Measurements from ENCODE around the gene SYNGR4.
"Not testable (repeated sequence)": the region's sequence is repeated elsewhere in the genome, so short reads cannot be mapped to it uniquely, and the experiment has no call there.

Gene SYNGR4

DNA sequence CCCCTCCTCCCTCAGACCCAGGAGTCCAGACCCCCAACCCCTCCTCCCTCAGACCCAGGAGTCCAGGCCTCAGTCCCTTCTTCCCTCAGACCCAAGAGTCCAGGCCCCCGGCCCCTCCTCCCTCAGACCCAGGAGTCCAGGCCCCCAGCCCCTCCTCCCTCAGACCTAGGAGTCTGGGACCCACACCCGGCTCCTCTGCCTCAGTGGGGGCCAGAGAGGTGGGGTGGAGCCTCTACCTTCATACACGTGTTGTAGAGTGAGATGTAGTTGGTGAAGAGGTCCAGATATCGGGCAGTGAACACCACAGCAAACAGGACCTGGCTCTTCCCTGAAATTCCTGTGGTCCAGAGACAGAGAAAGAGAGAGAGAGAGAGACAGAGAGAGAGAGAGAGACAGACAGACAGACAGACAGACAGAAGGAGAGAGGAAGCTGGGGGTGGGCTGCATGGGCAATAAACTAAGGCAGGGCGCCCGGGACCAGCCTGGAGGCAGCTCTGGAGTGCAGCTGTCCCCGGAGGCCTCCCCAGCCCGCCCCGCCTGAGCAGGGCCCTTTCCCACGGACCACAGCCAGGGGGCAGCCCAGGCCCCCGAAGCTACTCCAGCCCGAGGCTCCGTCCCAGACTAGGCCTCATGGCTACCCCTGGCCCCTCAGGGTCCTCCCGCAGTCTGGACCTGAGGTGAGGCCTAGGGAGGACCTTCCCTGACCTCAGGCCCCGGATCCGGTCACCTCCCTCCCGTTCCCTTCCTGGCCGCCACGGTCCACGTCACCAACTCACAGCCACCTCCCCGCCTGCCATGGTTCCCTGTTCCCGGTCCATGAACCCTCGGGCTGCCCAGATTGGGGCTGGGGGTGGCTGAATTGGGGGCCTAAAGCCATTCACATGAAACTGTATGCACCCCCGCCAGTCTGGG lies 26.3 kb downstream of the SYNGR4 start:
- peak; percentile 58 for DNase-seq (ENCODE audit: low read depth, low spot score)
- in situ Hi-C loops (cut with HindIII; ENCODE audit: low sequenced_read_pairs): no loop called here
- TF ChIP-seq, protein P1, sequence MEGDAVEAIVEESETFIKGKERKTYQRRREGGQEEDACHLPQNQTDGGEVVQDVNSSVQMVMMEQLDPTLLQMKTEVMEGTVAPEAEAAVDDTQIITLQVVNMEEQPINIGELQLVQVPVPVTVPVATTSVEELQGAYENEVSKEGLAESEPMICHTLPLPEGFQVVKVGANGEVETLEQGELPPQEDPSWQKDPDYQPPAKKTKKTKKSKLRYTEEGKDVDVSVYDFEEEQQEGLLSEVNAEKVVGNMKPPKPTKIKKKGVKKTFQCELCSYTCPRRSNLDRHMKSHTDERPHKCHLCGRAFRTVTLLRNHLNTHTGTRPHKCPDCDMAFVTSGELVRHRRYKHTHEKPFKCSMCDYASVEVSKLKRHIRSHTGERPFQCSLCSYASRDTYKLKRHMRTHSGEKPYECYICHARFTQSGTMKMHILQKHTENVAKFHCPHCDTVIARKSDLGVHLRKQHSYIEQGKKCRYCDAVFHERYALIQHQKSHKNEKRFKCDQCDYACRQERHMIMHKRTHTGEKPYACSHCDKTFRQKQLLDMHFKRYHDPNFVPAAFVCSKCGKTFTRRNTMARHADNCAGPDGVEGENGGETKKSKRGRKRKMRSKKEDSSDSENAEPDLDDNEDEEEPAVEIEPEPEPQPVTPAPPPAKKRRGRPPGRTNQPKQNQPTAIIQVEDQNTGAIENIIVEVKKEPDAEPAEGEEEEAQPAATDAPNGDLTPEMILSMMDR (IDR thresholded peaks at IDR 0.05; ENCODE audit: low read depth, low read length): peak; percentile 74
- peak overlapping the region; percentile 99 for H3K4me3 ChIP-seq (ENCODE audit: low read depth, low read length)

DNA sequence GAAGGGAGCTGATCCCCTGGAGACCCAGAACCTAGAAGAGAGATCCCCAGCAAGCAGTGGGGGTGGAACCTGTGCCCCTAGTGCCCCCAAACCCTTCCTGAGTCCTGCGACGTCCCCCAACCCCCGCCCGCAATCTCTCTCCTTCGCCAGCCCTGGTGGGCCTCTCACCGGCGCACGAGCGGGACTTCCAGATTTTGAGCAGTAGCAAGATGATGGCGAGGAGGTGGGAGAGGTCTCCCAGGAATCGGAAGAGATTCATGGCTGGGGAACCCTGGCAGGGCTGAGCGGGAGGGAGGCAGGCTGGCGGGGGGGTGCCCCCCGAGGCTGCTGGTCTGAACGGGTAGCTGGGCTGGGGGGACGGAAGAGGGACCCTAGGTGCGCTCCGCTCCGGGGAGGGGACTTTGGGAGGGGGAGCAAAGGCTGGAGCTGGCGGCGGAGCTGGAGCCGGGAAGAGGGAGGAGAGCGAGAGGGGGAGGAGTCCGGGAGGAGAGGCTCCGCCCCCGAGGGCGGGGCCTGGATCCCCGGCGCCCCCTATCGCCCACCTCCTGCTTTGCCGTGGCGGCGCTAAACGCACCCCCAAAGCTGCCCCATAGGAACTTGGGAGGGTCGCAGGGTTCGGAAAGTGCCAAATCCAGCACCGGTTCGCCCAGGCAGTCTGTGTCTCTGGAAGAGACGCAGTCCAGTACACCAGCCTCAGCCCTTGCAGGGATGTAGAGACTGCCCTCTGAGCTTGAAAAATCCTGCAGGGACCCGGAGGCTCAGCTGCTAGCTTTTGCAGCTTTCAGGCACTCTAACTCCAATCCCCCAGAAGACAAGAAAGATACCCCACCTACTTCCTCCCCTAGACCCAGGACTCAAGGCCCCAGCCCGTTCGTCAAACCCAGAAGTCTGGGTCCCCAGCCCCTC lies 27.2 kb downstream of the SYNGR4 start, which contains the start of gene KDELR1:
Gene KDELR1 (minus strand): TSS at position 452 of the 906 bp plus-strand sequence. CDS start 193 bp downstream, at position 259.
- in situ Hi-C loops (cut with HindIII; ENCODE audit: low sequenced_read_pairs): no loop called here

DNA sequence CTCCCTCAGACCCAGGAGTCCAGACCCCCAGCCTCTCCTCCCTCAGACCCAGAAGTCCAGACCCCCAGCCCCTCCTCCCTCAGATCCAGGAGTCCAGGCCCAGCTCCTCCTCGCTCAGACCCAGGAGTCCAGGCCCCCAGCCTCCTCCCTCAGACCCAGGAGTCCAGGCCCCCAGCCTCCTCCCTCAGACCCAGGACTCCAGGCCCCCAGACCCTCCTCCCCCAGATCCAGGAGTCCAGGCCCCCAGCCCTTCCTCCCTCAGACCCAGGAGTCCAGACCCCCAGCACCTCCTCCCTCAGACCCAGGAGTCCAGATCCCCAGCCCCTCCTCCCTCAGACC lies 27.8 kb downstream of the SYNGR4 start:
- H3K4me3 ChIP-seq (ENCODE audit: low read depth, low read length); in situ Hi-C loops (cut with HindIII; ENCODE audit: low sequenced_read_pairs): not testable (repeated sequence)

More for the DNA sequence above, 27.2 kb downstream of the SYNGR4 start, which contains the start of gene KDELR1:
- DNase-seq (ENCODE audit: low read depth, low spot score): peak; percentile 62
- TF ChIP-seq, protein P1 (IDR thresholded peaks at IDR 0.05; ENCODE audit: low read depth, low read length): peak; percentile 97
- H3K4me3 ChIP-seq (ENCODE audit: low read depth, low read length): peak within 1 kb of the TSS; percentile 99

DNA sequence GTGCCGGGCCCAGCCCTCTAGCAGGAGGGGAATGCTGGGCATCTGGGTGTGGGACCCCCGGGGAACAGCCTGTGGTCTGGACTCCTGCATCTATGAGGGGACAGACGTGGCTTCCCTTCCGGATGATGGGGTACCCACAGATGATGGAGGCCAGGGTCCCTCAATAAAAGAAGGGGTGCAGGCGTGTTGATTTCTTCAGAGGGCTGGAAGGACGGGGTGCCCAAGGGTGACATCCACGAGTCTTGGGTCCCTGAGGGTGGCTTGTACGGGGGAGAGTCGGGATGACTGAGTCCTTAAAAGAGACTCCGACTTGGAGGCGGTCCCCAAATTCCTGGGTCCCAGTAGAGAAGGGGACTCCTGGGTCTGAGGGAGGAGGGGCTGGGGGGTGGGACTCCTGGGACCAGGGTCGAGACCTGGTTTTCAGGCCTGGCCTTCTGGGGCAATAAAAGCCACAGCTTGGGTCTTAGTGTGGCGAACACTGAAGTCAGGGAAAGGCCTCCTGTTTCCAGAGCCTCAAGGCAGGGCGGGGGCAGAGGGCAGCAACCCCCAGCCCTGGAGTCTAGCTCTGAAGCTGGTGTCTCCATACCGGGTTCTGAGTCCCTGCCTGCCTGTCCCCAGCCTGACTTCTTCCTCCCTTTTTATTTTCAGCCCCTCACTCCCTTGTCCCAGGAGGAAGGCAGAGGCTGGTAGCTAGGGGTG lies 28.8 kb downstream of the SYNGR4 start:
- no peak overlapping the region for H3K4me3 ChIP-seq (ENCODE audit: low read depth, low read length)

More for the DNA sequence above, 27.8 kb downstream of the SYNGR4 start:
- not testable (repeated sequence) for DNase-seq (ENCODE audit: low read depth, low spot score)

DNA sequence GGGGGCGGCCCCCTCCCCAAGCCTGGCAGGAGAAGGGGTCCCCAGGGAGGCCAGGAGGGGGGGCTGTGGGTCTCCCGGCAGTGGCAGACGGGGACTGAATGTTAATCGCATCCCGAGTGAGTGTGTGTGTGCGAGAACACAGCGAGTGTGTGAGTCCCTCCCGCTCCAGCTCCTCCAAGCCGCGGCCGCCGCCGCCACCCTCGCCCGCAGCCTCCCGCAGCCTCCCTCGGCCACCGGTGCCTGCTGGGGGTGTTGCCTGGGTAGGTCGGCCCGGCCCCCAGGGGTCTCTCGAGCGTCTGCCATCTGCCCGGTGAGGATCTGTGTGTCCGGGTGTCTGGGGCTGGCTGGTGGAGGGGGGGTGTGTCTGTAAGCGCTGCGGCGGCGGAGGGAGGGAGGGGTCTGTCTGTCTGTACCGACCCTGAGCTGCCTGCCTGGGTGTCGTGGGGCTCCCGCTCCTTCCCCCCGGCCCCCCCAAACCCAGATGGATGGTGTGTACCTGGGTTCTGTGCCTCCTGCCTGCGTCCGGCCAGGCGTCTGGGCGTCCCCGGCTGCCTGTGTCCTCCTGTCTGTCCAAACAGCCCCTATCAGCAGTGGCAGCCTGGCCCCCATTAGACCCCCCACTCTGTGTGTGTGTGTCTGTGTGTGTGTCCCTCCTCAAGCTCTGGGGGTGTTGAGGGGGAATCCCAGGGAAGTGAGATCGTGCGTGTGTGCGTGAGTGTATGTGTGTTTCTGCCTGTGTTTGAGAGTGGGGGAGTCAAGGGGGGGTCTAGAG lies 29.6 kb downstream of the SYNGR4 start, which contains the start of gene GRIN2D:
Gene GRIN2D (plus strand): TSS at position 110 of the 772 bp plus-strand sequence. CDS start 4,725 bp downstream, outside the sequence.
- peak; percentile 24 for DNase-seq (ENCODE audit: low read depth, low spot score)
- in situ Hi-C loops (cut with HindIII; ENCODE audit: low sequenced_read_pairs): no loop called here
- H3K4me3 ChIP-seq (ENCODE audit: low read depth, low read length): peak within 1 kb of the TSS; percentile 21
- TF ChIP-seq, protein P1 (IDR thresholded peaks at IDR 0.05; ENCODE audit: low read depth, low read length): no peak

More for the DNA sequence above, 28.8 kb downstream of the SYNGR4 start:
- DNase-seq (ENCODE audit: low read depth, low spot score): no peak
- TF ChIP-seq, protein P1 (IDR thresholded peaks at IDR 0.05; ENCODE audit: low read depth, low read length): no peak
- in situ Hi-C loops (cut with HindIII; ENCODE audit: low sequenced_read_pairs): no loop called here

Data from astrocyte of the spinal cord (primary cell).